NCI-H187 treated with DMSO at 0.1 percent for 48 hours (cell line): ENCODE data around the gene COL4A2.

ENCODE experiments used
- DNase-seq: peaks from one replicate; lab custom pipeline; 2025; lab: John Stamatoyannopoulos, UW

COL4A2 gene

GRCh38 chr13:110339975-110340550 is 33.0 kb downstream of the COL4A2 start:
- DNase-seq = no peak

DNA sequence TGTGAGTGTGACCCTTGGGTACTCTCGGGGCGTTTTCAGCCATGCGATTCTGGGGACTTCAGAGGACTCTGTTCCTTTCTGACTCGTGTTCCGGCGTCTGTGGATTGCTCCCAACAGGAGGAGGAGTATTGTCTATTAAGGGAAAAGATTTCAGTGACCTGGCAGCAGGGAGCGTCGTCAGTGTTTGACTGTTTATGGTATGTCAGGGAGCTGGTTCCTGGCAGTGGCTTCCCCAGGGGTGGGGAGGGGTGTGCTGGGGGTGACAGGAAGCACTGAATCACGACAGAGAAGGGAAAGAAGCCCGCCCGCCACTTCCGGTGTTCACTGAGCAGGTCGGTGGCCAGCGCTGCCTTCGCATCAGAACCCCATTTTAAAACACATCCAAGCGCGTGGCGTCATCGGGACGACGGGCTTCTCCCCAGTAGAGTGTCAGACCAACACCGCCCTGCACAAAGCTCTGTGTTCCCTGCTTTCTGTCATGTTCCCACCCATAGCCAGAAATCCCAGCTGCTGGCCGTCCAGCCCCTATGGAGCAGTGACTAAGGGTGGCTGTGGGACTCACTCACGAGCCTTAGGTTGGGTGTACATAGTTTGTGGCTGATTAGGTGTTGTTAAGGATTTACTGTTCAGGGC is 33.8 kb downstream of the COL4A2 start:
- no peak for DNase-seq

GRCh38 chr13:110341445-110342244 is 34.6 kb downstream of the COL4A2 start:
- no peak for DNase-seq

- no peak for DNase-seq
These were observed 35.4 kb downstream of the COL4A2 start for GRCh38 chr13:110342474-110342873.

GRCh38 chr13:110343241-110343865 is 36.3 kb downstream of the COL4A2 start:
- no peak for DNase-seq

- DNase-seq = no peak
These were observed 37.2 kb downstream of the COL4A2 start for GRCh38 chr13:110344320-110344719.

GRCh38 chr13:110345266-110345665 is 38.2 kb downstream of the COL4A2 start:
- no peak for DNase-seq

GRCh38 chr13:110345701-110346100 is 38.6 kb downstream of the COL4A2 start:
- no peak for DNase-seq

GRCh38 chr13:110346661-110347067 is 39.6 kb downstream of the COL4A2 start:
- peak; percentile 12 for DNase-seq

DNA sequence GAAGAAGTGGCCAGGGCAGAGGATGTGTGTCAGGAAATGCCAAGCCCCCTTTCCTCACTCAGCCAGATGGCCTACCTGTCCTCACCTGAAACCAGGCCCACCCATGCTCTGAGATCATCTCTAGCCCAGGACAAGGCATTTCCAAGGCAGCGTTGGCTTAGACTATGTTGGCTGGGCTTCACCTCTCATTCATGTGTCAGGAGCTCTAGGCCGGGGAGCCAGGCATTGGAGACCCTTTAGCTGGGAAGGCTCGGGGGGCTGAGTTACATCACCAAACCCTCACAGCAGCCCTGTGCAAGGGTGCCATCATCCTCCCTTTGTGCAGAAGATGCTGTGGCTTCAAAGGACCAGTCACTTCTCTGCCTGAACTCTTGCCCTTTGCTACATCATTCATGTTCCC is 40.0 kb downstream of the COL4A2 start:
- DNase-seq = no peak

- DNase-seq = no peak
These were observed 40.6 kb downstream of the COL4A2 start for GRCh38 chr13:110347535-110348308.

- no peak for DNase-seq
These were observed 41.4 kb downstream of the COL4A2 start for GRCh38 chr13:110348309-110349105.

- DNase-seq = no peak
These were observed 42.2 kb downstream of the COL4A2 start for GRCh38 chr13:110349239-110349638.

- DNase-seq = no peak
These were observed 43.0 kb downstream of the COL4A2 start for GRCh38 chr13:110350049-110350448.

- no peak for DNase-seq
These were observed 43.4 kb downstream of the COL4A2 start for GRCh38 chr13:110350509-110350908.

- no peak for DNase-seq
These were observed 44.7 kb downstream of the COL4A2 start for GRCh38 chr13:110351636-110352420.

DNA sequence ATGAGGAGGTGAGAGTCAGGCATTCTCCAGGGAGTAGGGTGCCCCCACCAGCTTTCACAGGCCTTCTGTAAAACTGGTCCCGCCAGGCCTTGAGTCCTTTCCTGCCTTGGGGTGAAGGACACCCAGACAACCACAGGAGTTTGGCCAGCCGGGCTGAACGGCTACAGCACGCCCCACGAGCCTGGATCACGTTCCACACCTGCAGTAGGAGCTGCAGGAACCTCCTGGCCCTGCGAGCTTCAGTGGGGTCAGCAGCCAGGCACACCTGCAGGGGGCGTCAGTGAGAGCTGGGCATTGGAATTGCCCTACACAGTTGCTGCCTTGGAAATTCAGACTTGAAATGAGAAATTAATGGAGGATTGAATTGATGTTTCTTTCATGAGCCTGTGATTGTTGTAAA is 45.7 kb downstream of the COL4A2 start:
- no peak for DNase-seq

DNA sequence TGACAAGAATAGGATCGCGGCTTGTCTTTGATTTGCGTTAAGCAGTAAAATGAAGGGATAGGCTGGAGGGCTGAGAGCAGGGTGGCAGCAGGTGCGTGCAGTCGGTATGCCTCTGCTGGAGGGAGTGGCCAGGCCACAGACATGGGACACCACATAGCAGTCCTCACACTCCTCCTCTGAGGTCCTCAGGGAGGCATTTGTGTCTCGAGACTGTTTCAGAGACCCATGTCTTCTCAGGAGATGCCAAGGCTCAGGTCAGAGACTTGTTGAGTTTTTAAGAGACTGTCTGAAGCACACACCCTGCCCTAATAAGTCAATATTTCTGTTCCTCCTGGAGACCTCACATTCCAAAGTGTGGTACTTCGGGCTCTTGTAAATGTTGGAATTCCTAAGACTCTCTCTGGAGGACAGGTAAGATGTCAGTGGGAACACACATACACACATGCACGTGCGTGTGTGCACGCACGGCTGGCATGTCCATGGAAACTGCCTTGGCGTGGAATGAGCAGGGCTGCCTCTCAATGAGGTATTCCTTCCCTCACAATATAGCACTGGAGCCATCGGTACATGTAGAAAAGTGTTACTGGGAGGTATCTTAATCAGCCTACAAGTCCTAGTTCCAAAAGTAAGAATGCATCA is 46.4 kb downstream of the COL4A2 start:
- no peak for DNase-seq

- DNase-seq = no peak
These were observed 47.1 kb downstream of the COL4A2 start for GRCh38 chr13:110354123-110354627.
